Cardiac fibroblast (primary cell): ENCODE measurements around the gene EDDM13.

Experiments
- DNase-seq, 2 donors: peaks; one replicate each; pipeline versions ENCODE4 v3.0.0 to v3.0.0-alpha.2; 2010; ENCODE audit warnings: low read depth in 2 of 2
- H3K4me3 ChIP-seq, 2 donors: replicated peaks in 1 of 2; 1 replicate in 1 of 2; 2 replicates in 1 of 2; pipeline ENCODE4 v1.5.1; 2011; ENCODE audit warnings: low read depth in 2 of 2, low read length in 2 of 2, mild to moderate bottlenecking in 2 of 2, moderate library complexity in 1 of 2
- TF ChIP-seq, protein P1 (sequence below): IDR thresholded peaks from one replicate; pipeline ENCODE4 v1.5.1; 2011; ENCODE audit warnings: low read depth, mild to moderate bottlenecking, low read length, inconsistent platforms

The EDDM13 gene

DNA sequence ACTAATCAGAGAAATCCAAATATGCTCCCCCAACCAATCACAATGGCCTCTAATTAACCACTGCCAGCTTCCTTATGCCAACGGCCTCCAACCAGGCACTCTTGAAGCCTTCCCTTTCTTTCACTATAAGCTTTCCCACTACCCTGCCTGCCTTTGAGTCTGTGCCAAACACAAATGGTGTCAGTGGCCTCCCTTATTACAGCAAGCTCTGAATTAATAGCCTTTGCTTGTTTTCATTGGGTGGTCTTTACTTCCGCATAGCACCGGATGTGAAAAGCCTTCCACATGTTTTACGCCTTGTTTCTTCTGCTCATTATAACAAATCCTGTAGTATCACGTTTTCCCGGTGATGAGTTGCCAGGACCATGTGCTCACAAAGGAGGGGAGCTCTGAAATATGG is 1.4 kb upstream of the EDDM13 start:
- DNase-seq = no peak
- TF ChIP-seq, protein P1, sequence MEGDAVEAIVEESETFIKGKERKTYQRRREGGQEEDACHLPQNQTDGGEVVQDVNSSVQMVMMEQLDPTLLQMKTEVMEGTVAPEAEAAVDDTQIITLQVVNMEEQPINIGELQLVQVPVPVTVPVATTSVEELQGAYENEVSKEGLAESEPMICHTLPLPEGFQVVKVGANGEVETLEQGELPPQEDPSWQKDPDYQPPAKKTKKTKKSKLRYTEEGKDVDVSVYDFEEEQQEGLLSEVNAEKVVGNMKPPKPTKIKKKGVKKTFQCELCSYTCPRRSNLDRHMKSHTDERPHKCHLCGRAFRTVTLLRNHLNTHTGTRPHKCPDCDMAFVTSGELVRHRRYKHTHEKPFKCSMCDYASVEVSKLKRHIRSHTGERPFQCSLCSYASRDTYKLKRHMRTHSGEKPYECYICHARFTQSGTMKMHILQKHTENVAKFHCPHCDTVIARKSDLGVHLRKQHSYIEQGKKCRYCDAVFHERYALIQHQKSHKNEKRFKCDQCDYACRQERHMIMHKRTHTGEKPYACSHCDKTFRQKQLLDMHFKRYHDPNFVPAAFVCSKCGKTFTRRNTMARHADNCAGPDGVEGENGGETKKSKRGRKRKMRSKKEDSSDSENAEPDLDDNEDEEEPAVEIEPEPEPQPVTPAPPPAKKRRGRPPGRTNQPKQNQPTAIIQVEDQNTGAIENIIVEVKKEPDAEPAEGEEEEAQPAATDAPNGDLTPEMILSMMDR = no peak
- no peak overlapping the region for H3K4me3 ChIP-seq

DNA sequence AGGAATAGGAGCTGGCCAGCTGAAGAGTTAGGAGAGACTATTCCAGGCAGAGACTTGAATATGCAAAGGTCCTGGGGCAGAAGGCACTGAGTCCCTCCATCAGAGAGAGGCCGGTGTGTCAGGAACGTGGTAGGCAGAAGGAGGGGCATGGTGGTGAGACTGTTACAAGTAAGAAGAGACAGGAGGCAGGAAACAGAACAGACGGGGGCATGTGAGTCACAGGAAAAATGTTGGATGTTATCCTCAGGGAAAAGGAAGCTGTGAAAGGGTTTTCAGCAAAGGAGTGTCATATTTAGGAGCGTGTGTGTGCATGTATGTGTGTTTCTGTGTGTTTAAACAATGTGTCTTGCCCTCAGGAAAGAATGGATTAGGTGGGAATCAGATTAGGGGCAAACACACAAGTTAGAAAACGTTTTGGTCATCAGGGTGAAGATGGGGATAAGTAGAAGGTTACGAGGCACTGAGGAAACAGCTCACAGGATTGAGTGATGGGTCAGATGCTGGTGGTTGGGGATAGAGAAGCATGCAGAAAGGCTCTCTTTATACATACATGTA is 1.1 kb downstream of the EDDM13 start:
- no peak overlapping the region for H3K4me3 ChIP-seq
- TF ChIP-seq, protein P1 = no peak
- peak; percentile 29 to 71 for DNase-seq

DNA sequence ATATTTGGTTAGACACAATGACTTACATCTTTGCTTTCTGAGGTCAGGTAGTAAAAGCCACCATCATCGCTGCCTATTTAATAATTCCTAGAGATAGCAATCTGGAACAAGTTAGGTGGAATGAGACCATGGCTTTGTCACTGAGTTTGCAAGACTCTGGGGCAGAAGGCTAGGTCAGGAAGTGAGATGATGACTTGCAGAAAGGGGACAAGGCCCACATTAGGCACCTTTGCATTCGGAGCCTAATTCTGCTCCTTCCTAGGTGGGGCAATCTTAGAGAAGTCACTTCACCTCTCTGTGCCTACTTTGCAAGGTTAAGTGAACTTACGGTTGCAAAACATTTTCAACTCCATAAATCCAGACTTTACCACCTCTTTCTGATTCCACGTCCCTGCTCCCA is 10.3 kb downstream of the EDDM13 start:
- no peak for DNase-seq
- H3K4me3 ChIP-seq = no peak overlapping the region
- TF ChIP-seq, protein P1 = no peak

DNA sequence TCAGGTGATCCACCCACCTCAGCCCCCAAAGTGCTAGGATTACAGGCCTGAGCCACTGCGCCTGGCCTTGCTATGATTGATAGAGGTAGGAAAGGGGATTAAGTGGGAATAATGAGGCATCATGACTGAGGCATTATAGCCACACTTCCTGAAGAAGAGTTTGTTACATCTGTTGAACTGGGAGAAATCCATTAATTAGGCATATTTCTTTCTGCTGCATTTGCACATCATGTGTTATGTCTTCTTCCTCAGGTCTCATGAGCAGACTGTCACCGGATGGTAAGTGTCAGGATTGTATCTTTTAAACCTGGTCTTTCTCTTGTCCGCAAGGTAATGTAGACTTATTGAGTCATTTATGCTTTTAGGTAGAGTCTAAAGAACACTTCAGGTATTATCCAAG is 12.2 kb downstream of the EDDM13 start:
- no peak for DNase-seq
- no peak overlapping the region for H3K4me3 ChIP-seq
- TF ChIP-seq, protein P1 = no peak

DNA sequence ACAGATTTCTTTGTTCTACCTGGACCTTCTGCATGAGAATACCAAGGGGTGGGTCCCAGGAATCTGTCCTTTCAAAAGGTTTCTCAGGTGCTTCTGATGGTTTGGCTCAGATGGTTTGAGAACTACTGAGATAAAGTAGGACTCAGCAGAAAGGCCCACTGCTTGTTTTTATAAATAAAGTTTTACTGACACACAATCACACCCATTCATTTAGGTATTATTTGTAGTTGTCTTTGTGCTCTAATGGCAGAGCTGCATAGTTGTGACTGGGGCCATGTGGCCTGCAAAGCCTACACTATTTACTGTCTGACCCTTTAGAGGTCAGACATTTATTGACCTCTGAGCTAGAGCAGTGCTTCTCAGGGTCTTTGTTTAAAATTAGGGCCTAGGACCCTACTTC is 17.6 kb downstream of the EDDM13 start:
- no peak overlapping the region for H3K4me3 ChIP-seq
- DNase-seq = no peak
- TF ChIP-seq, protein P1 = no peak

DNA sequence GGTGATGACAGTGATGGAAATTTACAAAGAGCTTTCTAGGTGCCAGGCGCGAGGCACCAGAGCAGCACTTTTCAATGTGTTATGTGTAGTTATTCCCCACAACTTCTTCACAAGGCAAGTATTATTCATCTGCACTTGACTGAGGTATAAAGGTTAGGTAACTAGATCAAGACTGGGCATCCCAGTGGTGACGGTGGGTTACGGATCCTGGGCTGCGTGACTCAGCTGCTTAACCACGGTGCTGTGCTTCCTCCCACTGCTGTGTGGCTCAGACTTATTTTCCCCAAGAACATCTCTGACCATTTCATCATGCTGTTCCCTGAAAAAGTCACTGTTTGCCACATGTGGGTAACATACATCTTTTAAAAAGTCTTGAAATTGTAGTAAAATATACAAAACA is 19.3 kb downstream of the EDDM13 start:
- H3K4me3 ChIP-seq = no peak overlapping the region
- DNase-seq = no peak
- TF ChIP-seq, protein P1 = no peak

DNA sequence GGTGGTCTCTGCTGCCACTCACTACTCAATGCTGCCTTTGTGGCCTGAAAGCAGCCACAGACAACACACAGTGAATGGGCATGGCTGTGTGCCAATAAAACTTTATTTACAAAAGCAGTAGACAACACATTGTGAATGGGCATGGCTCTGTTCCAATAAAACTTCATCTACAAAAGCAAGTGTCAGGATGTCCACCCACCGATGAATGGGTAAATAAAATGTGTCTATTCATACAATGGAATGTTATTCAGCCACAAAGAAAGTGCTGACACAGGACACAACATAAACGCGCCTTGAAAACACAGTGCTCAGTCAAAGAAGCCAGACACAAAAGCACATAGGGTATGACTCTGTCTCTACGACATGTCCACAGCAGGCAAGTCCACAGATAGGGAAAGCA is 22.0 kb downstream of the EDDM13 start:
- H3K4me3 ChIP-seq = no peak overlapping the region
- TF ChIP-seq, protein P1 = no peak
- peak in 1 of 2 donors; percentile 31 for DNase-seq
